Measurements from ENCODE around the gene CCDC70. TPM values are rescaled to one million over a fixed set of nuclear protein-coding genes. Genes with fewer than 3 reads are reported as not detected.

CCDC70 gene
- total and polyA plus RNA-seq, 8 donors: not detected

- DNase-seq: no peak
- no peak for ATAC-seq
- Histone ChIP-seq H3K27ac (peak overlapping the region; percentile 13 to 88), H3K4me1 (peaks cover 2 to 79% of the 10 kb centered on the region in 2 donors), H3K9me3 (no peaks in the 10 kb centered on the region), H3K36me3 (no peaks in the 10 kb centered on the region), H3K27me3 (no peaks in the 10 kb centered on the region), H3K4me3 (no peak overlapping the region)
- TF ChIP-seq, protein P1, sequence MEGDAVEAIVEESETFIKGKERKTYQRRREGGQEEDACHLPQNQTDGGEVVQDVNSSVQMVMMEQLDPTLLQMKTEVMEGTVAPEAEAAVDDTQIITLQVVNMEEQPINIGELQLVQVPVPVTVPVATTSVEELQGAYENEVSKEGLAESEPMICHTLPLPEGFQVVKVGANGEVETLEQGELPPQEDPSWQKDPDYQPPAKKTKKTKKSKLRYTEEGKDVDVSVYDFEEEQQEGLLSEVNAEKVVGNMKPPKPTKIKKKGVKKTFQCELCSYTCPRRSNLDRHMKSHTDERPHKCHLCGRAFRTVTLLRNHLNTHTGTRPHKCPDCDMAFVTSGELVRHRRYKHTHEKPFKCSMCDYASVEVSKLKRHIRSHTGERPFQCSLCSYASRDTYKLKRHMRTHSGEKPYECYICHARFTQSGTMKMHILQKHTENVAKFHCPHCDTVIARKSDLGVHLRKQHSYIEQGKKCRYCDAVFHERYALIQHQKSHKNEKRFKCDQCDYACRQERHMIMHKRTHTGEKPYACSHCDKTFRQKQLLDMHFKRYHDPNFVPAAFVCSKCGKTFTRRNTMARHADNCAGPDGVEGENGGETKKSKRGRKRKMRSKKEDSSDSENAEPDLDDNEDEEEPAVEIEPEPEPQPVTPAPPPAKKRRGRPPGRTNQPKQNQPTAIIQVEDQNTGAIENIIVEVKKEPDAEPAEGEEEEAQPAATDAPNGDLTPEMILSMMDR (IDR thresholded peaks at IDR 0.05): no peak
- intact Hi-C loops (cut with DNase I): no loop called here
Observed at GRCh38 chr13:51825165-51825592, 36.6 kb upstream of the CCDC70 start.

DNA sequence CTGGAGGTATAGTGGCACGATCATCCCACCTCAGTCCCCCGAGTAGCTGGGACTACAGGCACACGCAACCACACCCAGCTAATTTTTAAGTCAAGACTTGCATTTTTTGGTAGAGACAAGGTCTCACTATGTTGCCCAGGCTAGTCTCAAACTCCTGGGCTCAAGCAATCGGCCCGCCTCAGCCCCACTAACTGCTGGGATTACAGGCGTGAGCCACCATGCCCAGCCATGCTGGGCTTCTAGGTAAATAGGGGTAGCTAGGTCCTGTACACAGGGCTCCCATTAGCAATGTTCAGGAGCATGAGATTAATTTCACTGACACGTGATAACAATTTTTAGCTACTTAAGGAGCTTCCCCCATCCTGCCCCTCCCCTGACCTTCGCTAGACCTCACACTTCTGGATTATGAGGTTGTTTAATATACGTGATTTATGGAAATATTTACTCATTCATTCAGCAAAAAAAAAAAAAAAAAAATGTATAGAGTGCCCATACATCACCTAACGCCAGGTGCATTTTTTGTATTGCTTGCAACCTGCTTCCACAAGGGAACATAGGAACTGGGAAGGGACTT lies 36.0 kb upstream of the CCDC70 start:
- Histone ChIP-seq H3K4me1 (peaks cover 2 to 76% of the 10 kb centered on the region in 2 donors), H3K36me3 (no peaks in the 10 kb centered on the region), H3K9me3 (no peaks in the 10 kb centered on the region), H3K27ac (peak overlapping the region; percentile 13 to 88), H3K4me3 (no peak overlapping the region), H3K27me3 (no peaks in the 10 kb centered on the region)
- intact Hi-C loops (cut with DNase I): no loop called here
- DNase-seq: no peak
- ATAC-seq: no peak
- TF ChIP-seq, protein P1 (IDR thresholded peaks at IDR 0.05): no peak

DNA sequence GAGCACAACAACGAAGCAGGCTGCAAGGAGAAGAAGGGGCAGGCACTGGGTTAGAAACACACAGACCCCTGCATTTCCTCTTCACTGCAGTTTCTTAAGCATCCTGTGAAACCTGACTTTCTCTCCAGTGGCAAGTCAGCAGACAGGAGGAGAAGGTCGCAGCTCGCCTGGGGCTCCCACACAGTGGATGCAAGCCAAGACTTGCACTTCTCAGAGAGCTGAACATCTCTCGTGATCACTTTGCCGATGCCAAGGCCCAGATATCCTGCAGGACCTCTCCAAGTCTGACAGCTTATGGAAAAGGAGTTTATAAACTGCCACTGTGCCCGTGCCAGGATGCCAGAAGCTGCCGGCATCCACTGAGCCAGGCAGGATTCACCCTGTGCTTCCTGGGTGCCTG lies 35.2 kb upstream of the CCDC70 start:
- no peak overlapping the region for H3K4me3 ChIP-seq
- no peaks in the 10 kb centered on the region for H3K27me3 ChIP-seq
- H3K4me1 ChIP-seq: peaks cover 2 to 67% of the 10 kb centered on the region in 2 donors
- peak overlapping the region in 1 of 2 donors; percentile 88 for H3K27ac ChIP-seq
- intact Hi-C loops (cut with DNase I): no loop called here
- ATAC-seq (no peak), DNase-seq (no peak)
- TF ChIP-seq, protein P1 (IDR thresholded peaks at IDR 0.05): no peak
- H3K9me3 ChIP-seq: no peaks in the 10 kb centered on the region
- no peaks in the 10 kb centered on the region for H3K36me3 ChIP-seq

DNA sequence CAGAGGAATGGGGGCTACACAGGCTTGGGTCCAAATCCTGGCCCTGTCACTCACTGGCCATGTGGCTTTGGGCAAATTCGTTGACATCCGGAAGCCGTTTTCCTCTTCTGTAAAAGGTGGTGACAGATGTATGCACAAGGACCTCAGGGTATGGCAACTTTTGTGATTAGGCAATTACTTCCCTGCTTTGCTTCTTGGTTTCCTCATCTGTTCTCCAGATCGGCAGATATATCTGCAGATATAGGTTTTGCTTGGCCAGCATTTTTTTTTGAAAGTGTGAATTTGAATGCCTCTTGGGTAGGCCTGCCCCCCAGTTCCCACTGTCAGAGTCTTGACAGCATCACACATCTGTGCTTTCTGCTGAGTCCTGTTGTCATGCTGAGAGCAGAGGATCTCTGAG lies 34.5 kb upstream of the CCDC70 start:
- no peak for ATAC-seq
- intact Hi-C loops (cut with DNase I): no loop called here
- Histone ChIP-seq H3K4me3 (no peak overlapping the region), H3K9me3 (no peaks in the 10 kb centered on the region), H3K4me1 (peaks cover 2 to 61% of the 10 kb centered on the region in 2 donors), H3K36me3 (no peaks in the 10 kb centered on the region), H3K27ac (peak overlapping the region in 1 of 2 donors; percentile 88), H3K27me3 (no peaks in the 10 kb centered on the region)
- DNase-seq: no peak
- TF ChIP-seq, protein P1 (IDR thresholded peaks at IDR 0.05): no peak

GRCh38 chr13:51828730-51829567 lies 32.8 kb upstream of the CCDC70 start:
- H3K36me3 ChIP-seq: no peaks in the 10 kb centered on the region
- TF ChIP-seq, protein P1 (IDR thresholded peaks at IDR 0.05): no peak

More at GRCh38 chr13:51828730-51829567, 32.8 kb upstream of the CCDC70 start:
- intact Hi-C loops (cut with DNase I): no loop called here
- ATAC-seq (no peak), DNase-seq (no peak)
- peaks cover 2 to 57% of the 10 kb centered on the region in 2 donors for H3K4me1 ChIP-seq
- no peaks in the 10 kb centered on the region for H3K9me3 ChIP-seq
- no peaks in the 10 kb centered on the region for H3K27me3 ChIP-seq
- peak overlapping the region in 1 of 2 donors; percentile 88 for H3K27ac ChIP-seq
- H3K4me3 ChIP-seq: no peak overlapping the region
